GM12891 (cell line): Measurements from ENCODE around the gene CDH4.

Experiments
- DNase-seq: peaks from one replicate; pipeline ENCODE4 v3.0.0; 2011; ENCODE audit warnings: low spot score; ENCODE audit not compliant: insufficient read length
- FAIRE-seq: peaks from 2 replicates; lab custom pipeline; 2011; peaks lifted over from hg19 to GRCh38; lab: Jason Lieb, UNC
- PAX5 ChIP-seq: IDR thresholded peaks from 2 replicates; pipeline ENCODE4 v1.6.1; 2011; ENCODE audit warnings: low read length, moderate library complexity, mild to moderate bottlenecking; ENCODE audit not compliant: insufficient read depth, severe bottlenecking
- POLR2A ChIP-seq: IDR thresholded peaks from 2 replicates; pipeline ENCODE4 v1.6.1; 2011; ENCODE audit warnings: low read depth, low read length, control low read depth
- POLR2AphosphoS5 ChIP-seq: IDR thresholded peaks from 2 replicates; pipeline ENCODE4 v1.6.1; 2011; ENCODE audit warnings: low read depth, low read length, control low read depth
- POU2F2 ChIP-seq: IDR thresholded peaks from 2 replicates; pipeline ENCODE4 v1.6.1; 2011; ENCODE audit warnings: low read depth, mild to moderate bottlenecking, control low read depth, low read length, moderate library complexity
- SPI1 ChIP-seq: IDR thresholded peaks from 2 replicates; pipeline ENCODE4 v1.6.1; 2011; ENCODE audit warnings: low read depth, low read length, control low read depth
- TAF1 ChIP-seq: IDR thresholded peaks from 2 replicates; pipeline ENCODE4 v1.6.1; 2011; ENCODE audit warnings: low read depth, low read length, control low read depth

Gene CDH4

GRCh38 chr20:61948586-61949362, 696.7 kb downstream of the CDH4 start:
- DNase-seq (no peak), FAIRE-seq (no peak)
- TF ChIP-seq POU2F2 = no peak
- no peak for TF ChIP-seq PAX5
- no peak for TF ChIP-seq SPI1

- DNase-seq (no peak), FAIRE-seq (no peak)
- TF ChIP-seq TAF1 (no peak), PAX5 (no peak), POLR2A (no peak), SPI1 (no peak), POU2F2 (no peak), POLR2AphosphoS5 (no peak)
Observed at GRCh38 chr20:61949363-61949713, 697.3 kb downstream of the CDH4 start.

GRCh38 chr20:61949714-61950640, 697.9 kb downstream of the CDH4 start:
- no peak for TF ChIP-seq POLR2AphosphoS5
- no peak for TF ChIP-seq POLR2A
- TF ChIP-seq SPI1 = no peak
- no peak for TF ChIP-seq PAX5
- TF ChIP-seq POU2F2 = no peak
- no peak for TF ChIP-seq TAF1
- no peak for DNase-seq
- FAIRE-seq = no peak

GRCh38 chr20:61950641-61951071, 698.6 kb downstream of the CDH4 start:
- FAIRE-seq (no peak), DNase-seq (no peak)
- TF ChIP-seq TAF1 (no peak), POU2F2 (no peak)

GRCh38 chr20:61951695-61952533, 699.9 kb downstream of the CDH4 start:
- FAIRE-seq = no peak
- TF ChIP-seq SPI1 (no peak), POLR2AphosphoS5 (no peak), POLR2A (no peak), POU2F2 (no peak), PAX5 (no peak), TAF1 (no peak)
- no peak for DNase-seq

GRCh38 chr20:61953037-61954021, 701.3 kb downstream of the CDH4 start:
- DNase-seq (no peak), FAIRE-seq (no peak)
- no peak for TF ChIP-seq POU2F2
- no peak for TF ChIP-seq PAX5
- TF ChIP-seq TAF1 = no peak
- TF ChIP-seq POLR2A = no peak
- TF ChIP-seq SPI1 = no peak
- TF ChIP-seq POLR2AphosphoS5 = no peak

- TF ChIP-seq POLR2AphosphoS5 = no peak
- no peak for TF ChIP-seq PAX5
- no peak for TF ChIP-seq SPI1
- TF ChIP-seq POLR2A = no peak
- TF ChIP-seq POU2F2 = no peak
- TF ChIP-seq TAF1 = no peak
- FAIRE-seq (no peak), DNase-seq (no peak)
Observed at GRCh38 chr20:61954276-61955021, 702.4 kb downstream of the CDH4 start.

- no peak for TF ChIP-seq TAF1
- TF ChIP-seq SPI1 = no peak
- no peak for TF ChIP-seq POLR2AphosphoS5
- no peak for TF ChIP-seq PAX5
- no peak for TF ChIP-seq POU2F2
- TF ChIP-seq POLR2A = no peak
- no peak for DNase-seq
- no peak for FAIRE-seq
Observed at GRCh38 chr20:61955668-61956395, 703.8 kb downstream of the CDH4 start.
